Natural killer cell treated with Interleukin-12 subunit alpha and Interleukin-12 subunit beta and Interleukin-15 and Interleukin-18, amount 100 ng/mL, for 72 hours (primary cell): ENCODE results near the gene LRRC59. TPM values are rescaled to one million over a fixed set of nuclear protein-coding genes. Genes with fewer than 3 reads are reported as not detected.
"Not testable (repeated sequence)": the region's sequence is repeated elsewhere in the genome, so short reads cannot be mapped to it uniquely, and the experiment has no call there.

Experiments
- ATAC-seq, 2 donors: fragments of 150-1000 bp; cut with Tn5 transposase in 1 of 2; sonication (Bioruptor Pico), chemical (Tn5 transposase) in 1 of 2; 2 replicates each; pipeline ENCODE4 v1.10.0; 2021
- DNase-seq: peaks from one replicate; pipeline ENCODE4 v3.0.0; 2022; ENCODE audit warnings: low spot score
- H3K27ac Mint-ChIP-seq, 2 donors: 1 replicate in 1 of 2; 2 replicates in 1 of 2; pipeline ENCODE4 v1.8.0; 2022; ENCODE audit warnings: mixed read lengths in 2 of 2, mild to moderate bottlenecking in 1 of 2, moderate library complexity in 1 of 2
- H3K27me3 Mint-ChIP-seq, 2 donors: 1 replicate in 1 of 2; 2 replicates in 1 of 2; pipeline ENCODE4 v1.8.0; 2022; ENCODE audit warnings: mixed read lengths in 2 of 2
- H3K36me3 Mint-ChIP-seq: one replicate; pipeline ENCODE4 v1.8.0; 2022; ENCODE audit warnings: mixed read lengths
- H3K4me1 Mint-ChIP-seq, 2 donors: 1 replicate in 1 of 2; 2 replicates in 1 of 2; pipeline ENCODE4 v1.8.0; 2022; ENCODE audit warnings: low read depth in 2 of 2, mixed read lengths in 2 of 2, mild to moderate bottlenecking in 1 of 2
- H3K4me3 Mint-ChIP-seq: one replicate; pipeline ENCODE4 v1.8.0; 2022; ENCODE audit warnings: mixed read lengths
- H3K9me3 Mint-ChIP-seq: 2 replicates; pipeline ENCODE4 v1.8.0; 2022; ENCODE audit warnings: mixed read lengths
- total RNA-seq, 2 donors: library from RNA; stranded (reverse); gene quantifications; one replicate each; pipeline ENCODE4 v1.2.3, GENCODE V29; 2022

Gene LRRC59
- total RNA-seq, 2 donors from 2014 or later: 90.8 to 138 TPM

- not testable (repeated sequence) for H3K4me1 Mint-ChIP-seq, H3K27ac Mint-ChIP-seq, H3K9me3 Mint-ChIP-seq, H3K36me3 Mint-ChIP-seq, DNase-seq, H3K4me3 Mint-ChIP-seq, ATAC-seq
- peaks cover 7 to 11% of the 10 kb centered on the region in 2 donors for H3K27me3 Mint-ChIP-seq
Observed at GRCh38 chr17:50419577-50419976, 22.3 kb upstream of the LRRC59 start.

GRCh38 chr17:50414808-50415207, 17.5 kb upstream of the LRRC59 start:
- no peaks in the 10 kb centered on the region for H3K9me3 Mint-ChIP-seq
- no peaks in the 10 kb centered on the region for H3K36me3 Mint-ChIP-seq
- H3K27me3 Mint-ChIP-seq: peaks cover 12 to 20% of the 10 kb centered on the region in 2 donors
- DNase-seq: no peak
- H3K27ac Mint-ChIP-seq: no peak overlapping the region
- ATAC-seq: no peak
- no peak overlapping the region for H3K4me3 Mint-ChIP-seq
- no peaks in the 10 kb centered on the region for H3K4me1 Mint-ChIP-seq

- ATAC-seq: no peak
- DNase-seq: no peak
- no peaks in the 10 kb centered on the region for H3K36me3 Mint-ChIP-seq
- peaks cover 8 to 10% of the 10 kb centered on the region in 2 donors for H3K27me3 Mint-ChIP-seq
- H3K4me3 Mint-ChIP-seq: no peak overlapping the region
- no peaks in the 10 kb centered on the region for H3K4me1 Mint-ChIP-seq
- H3K27ac Mint-ChIP-seq: no peak overlapping the region
- no peaks in the 10 kb centered on the region for H3K9me3 Mint-ChIP-seq
Observed at GRCh38 chr17:50412188-50412732, 14.9 kb upstream of the LRRC59 start.

GRCh38 chr17:50407921-50408320, 10.6 kb upstream of the LRRC59 start:
- ATAC-seq (no peak), DNase-seq (no peak)
- no peak overlapping the region for H3K27ac Mint-ChIP-seq
- no peaks in the 10 kb centered on the region for H3K9me3 Mint-ChIP-seq
- no peaks in the 10 kb centered on the region for H3K4me1 Mint-ChIP-seq
- H3K36me3 Mint-ChIP-seq: no peaks in the 10 kb centered on the region
- peaks cover 18 to 41% of the 10 kb centered on the region in 2 donors for H3K27me3 Mint-ChIP-seq
- H3K4me3 Mint-ChIP-seq: no peak overlapping the region

GRCh38 chr17:50406578-50406977, 9.3 kb upstream of the LRRC59 start:
- peaks cover 15 to 33% of the 10 kb centered on the region in 2 donors for H3K27me3 Mint-ChIP-seq
- DNase-seq (no peak), ATAC-seq (no peak)
- H3K4me3 Mint-ChIP-seq: no peak overlapping the region
- no peaks in the 10 kb centered on the region for H3K4me1 Mint-ChIP-seq
- no peaks in the 10 kb centered on the region for H3K9me3 Mint-ChIP-seq
- no peaks in the 10 kb centered on the region for H3K36me3 Mint-ChIP-seq
- H3K27ac Mint-ChIP-seq: no peak overlapping the region

- H3K9me3 Mint-ChIP-seq, H3K27ac Mint-ChIP-seq, H3K36me3 Mint-ChIP-seq, H3K4me1 Mint-ChIP-seq, DNase-seq, ATAC-seq, H3K4me3 Mint-ChIP-seq: not testable (repeated sequence)
- peaks cover 15 to 33% of the 10 kb centered on the region in 2 donors for H3K27me3 Mint-ChIP-seq
Observed at GRCh38 chr17:50405351-50405750, 8.0 kb upstream of the LRRC59 start.

GRCh38 chr17:50399591-50399990, 2.3 kb upstream of the LRRC59 start:
- H3K4me3 Mint-ChIP-seq: not testable (repeated sequence)

GRCh38 chr17:50398672-50399071, 1.3 kb upstream of the LRRC59 start:
- not testable (repeated sequence) for H3K27me3 Mint-ChIP-seq, H3K9me3 Mint-ChIP-seq, H3K4me3 Mint-ChIP-seq, DNase-seq, ATAC-seq
- Mint-ChIP-seq H3K27ac (peak overlapping the region in 1 of 2 donors; percentile 62), H3K4me1 (peaks cover 23 to 30% of the 10 kb centered on the region in 2 donors), H3K36me3 (peaks cover 13% of the 10 kb centered on the region)

More at GRCh38 chr17:50399591-50399990, 2.3 kb upstream of the LRRC59 start:
- not testable (repeated sequence) for H3K9me3 Mint-ChIP-seq, H3K27me3 Mint-ChIP-seq, H3K36me3 Mint-ChIP-seq, ATAC-seq, DNase-seq, H3K27ac Mint-ChIP-seq
- H3K4me1 Mint-ChIP-seq: peaks cover 18 to 24% of the 10 kb centered on the region in 2 donors

- Mint-ChIP-seq H3K9me3 (no peaks in the 10 kb centered on the region), H3K36me3 (peaks cover 20% of the 10 kb centered on the region), H3K4me3 (peak overlapping the region; percentile 94), H3K4me1 (peaks cover 29 to 37% of the 10 kb centered on the region in 2 donors), H3K27ac (peak overlapping the region; percentile 62), H3K27me3 (peaks cover 0 to 2% of the 10 kb centered on the region in 2 donors)
- ATAC-seq: no peak
- DNase-seq: no peak
Observed at GRCh38 chr17:50397919-50398285, 579 bp upstream of the LRRC59 start.

GRCh38 chr17:50396261-50397110, 837 bp downstream of the LRRC59 start:
- Mint-ChIP-seq H3K4me3 (peak overlapping the region; percentile 94), H3K4me1 (peaks cover 29 to 38% of the 10 kb centered on the region in 2 donors), H3K27me3 (no peaks in the 10 kb centered on the region), H3K9me3 (no peaks in the 10 kb centered on the region), H3K27ac (peak overlapping the region; percentile 62 to 95), H3K36me3 (peaks cover 23% of the 10 kb centered on the region)
- ATAC-seq: peak in 1 of 2 donors; percentile 12
- no peak for DNase-seq

- H3K4me3 Mint-ChIP-seq: peak overlapping the region; percentile 94
- no peaks in the 10 kb centered on the region for H3K27me3 Mint-ChIP-seq
- DNase-seq: no peak
- H3K27ac Mint-ChIP-seq: peak overlapping the region; percentile 55 to 95
- no peaks in the 10 kb centered on the region for H3K9me3 Mint-ChIP-seq
- peaks cover 31% of the 10 kb centered on the region for H3K36me3 Mint-ChIP-seq
- ATAC-seq: no peak
- peaks cover 31 to 38% of the 10 kb centered on the region in 2 donors for H3K4me1 Mint-ChIP-seq
Observed at GRCh38 chr17:50394711-50395110, 2.6 kb downstream of the LRRC59 start.

GRCh38 chr17:50393700-50394099, 3.6 kb downstream of the LRRC59 start:
- no peak overlapping the region for H3K4me3 Mint-ChIP-seq
- no peak overlapping the region for H3K27ac Mint-ChIP-seq
- no peak for ATAC-seq

GRCh38 chr17:50392621-50393020, 4.7 kb downstream of the LRRC59 start:
- Mint-ChIP-seq H3K36me3 (peaks cover 37% of the 10 kb centered on the region), H3K27ac (no peak overlapping the region), H3K4me1 (peaks cover 33 to 34% of the 10 kb centered on the region in 2 donors), H3K4me3 (no peak overlapping the region), H3K9me3 (no peaks in the 10 kb centered on the region), H3K27me3 (no peaks in the 10 kb centered on the region)
- DNase-seq (no peak), ATAC-seq (no peak)

More at GRCh38 chr17:50393700-50394099, 3.6 kb downstream of the LRRC59 start:
- no peaks in the 10 kb centered on the region for H3K9me3 Mint-ChIP-seq
- H3K36me3 Mint-ChIP-seq: peaks cover 31% of the 10 kb centered on the region
- no peak for DNase-seq
- peaks cover 33 to 38% of the 10 kb centered on the region in 2 donors for H3K4me1 Mint-ChIP-seq
- no peaks in the 10 kb centered on the region for H3K27me3 Mint-ChIP-seq

- DNase-seq: no peak
- Mint-ChIP-seq H3K4me3 (no peak overlapping the region), H3K27ac (no peak overlapping the region), H3K36me3 (peaks cover 55% of the 10 kb centered on the region), H3K27me3 (no peaks in the 10 kb centered on the region), H3K9me3 (no peaks in the 10 kb centered on the region), H3K4me1 (peaks cover 20 to 28% of the 10 kb centered on the region in 2 donors)
- ATAC-seq: no peak
Observed at GRCh38 chr17:50389534-50389933, 7.8 kb downstream of the LRRC59 start.
